ENCODE measurements around the gene OPN3. TPM values are rescaled to one million over a fixed set of nuclear protein-coding genes. Genes with fewer than 3 reads are reported as not detected.

Gene OPN3
- total and polyA plus RNA-seq, 9 of the 15 experiments (the other 6 are each of a cell fraction or from before 2014, with no cell fraction given), result 4.2 to 34.6 (median 17.0) TPM

- no peak for TF ChIP-seq TOE1 (IDR thresholded peaks at IDR 0.05; ENCODE audit: borderline replicate concordance)
- no peak for TF ChIP-seq TOE1 (CRISPR knock-in tag; IDR thresholded peaks at IDR 0.05; ENCODE audit: borderline replicate concordance, low read depth)
- no peak for TF ChIP-seq ZNF609 (CRISPR knock-in tag; IDR thresholded peaks at IDR 0.05; ENCODE audit: borderline replicate concordance)
- no peak for TF ChIP-seq POLR3G (IDR thresholded peaks at IDR 0.05; ENCODE audit: extremely low read depth, insufficient read length, insufficient replicate concordance)
- peak; percentile 49; the same call in 1 of the 2 replicates for TF ChIP-seq DPF2 (IDR thresholded peaks at IDR 0.05)
- TF ChIP-seq TAF15 (IDR thresholded peaks at IDR 0.05; ENCODE audit: low read depth, low read length), result no peak
- TF ChIP-seq NFIX (CRISPR knock-in tag; IDR thresholded peaks at IDR 0.05; ENCODE audit: low read depth), result no peak
- TF ChIP-seq HDAC6 (IDR thresholded peaks at IDR 0.05; ENCODE audit: low read depth, low read length), result no peak
- no peak for TF ChIP-seq ESRRA (IDR thresholded peaks at IDR 0.05; ENCODE audit: borderline replicate concordance, low read depth)
- TF ChIP-seq VEZF1 (CRISPR knock-in tag; IDR thresholded peaks at IDR 0.05), result no peak
- TF ChIP-seq FOXA3 (CRISPR knock-in tag; conservative IDR thresholded peaks at IDR 0.05 in 1 of 2, IDR thresholded peaks at IDR 0.05 in 1 of 2), result peak; percentile 68 to 97; a peak in 2 of 4 replicates
- no peak for TF ChIP-seq EZH2 (IDR thresholded peaks at IDR 0.05; ENCODE audit: borderline replicate concordance, low read depth, low read length)
- TF ChIP-seq, protein P1, sequence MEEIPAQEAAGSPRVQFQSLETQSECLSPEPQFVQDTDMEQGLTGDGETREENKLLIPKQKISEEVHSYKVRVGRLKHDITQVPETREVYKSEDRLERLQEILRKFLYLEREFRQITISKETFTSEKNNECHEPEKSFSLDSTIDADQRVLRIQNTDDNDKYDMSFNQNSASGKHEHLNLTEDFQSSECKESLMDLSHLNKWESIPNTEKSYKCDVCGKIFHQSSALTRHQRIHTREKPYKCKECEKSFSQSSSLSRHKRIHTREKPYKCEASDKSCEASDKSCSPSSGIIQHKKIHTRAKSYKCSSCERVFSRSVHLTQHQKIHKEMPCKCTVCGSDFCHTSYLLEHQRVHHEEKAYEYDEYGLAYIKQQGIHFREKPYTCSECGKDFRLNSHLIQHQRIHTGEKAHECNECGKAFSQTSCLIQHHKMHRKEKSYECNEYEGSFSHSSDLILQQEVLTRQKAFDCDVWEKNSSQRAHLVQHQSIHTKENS (CRISPR knock-in tag; IDR thresholded peaks at IDR 0.05), result no peak
- no peak for TF ChIP-seq ZNF282 (CRISPR knock-in tag; IDR thresholded peaks at IDR 0.05)
- TF ChIP-seq PREB (CRISPR knock-in tag; IDR thresholded peaks at IDR 0.05), result no peak
- peak; percentile 36 for TF ChIP-seq HMGN3 (IDR thresholded peaks at IDR 0.05; ENCODE audit: borderline replicate concordance, extremely low read depth, insufficient read length, low read depth, low read length)
- TF ChIP-seq KDM5B (IDR thresholded peaks at IDR 0.05; ENCODE audit: insufficient replicate concordance, low read depth, low read length), result no peak
- TF ChIP-seq ZNF76 (CRISPR knock-in tag; IDR thresholded peaks at IDR 0.05; ENCODE audit: borderline replicate concordance), result no peak
These were observed 29.9 kb downstream of the OPN3 start (continued) for GRCh38 chr1:241610056-241610815.
